GM23248 (cell line): ENCODE data around the gene ATP5F1E.

Source experiments
- EZH2 ChIP-seq: fragments of 200-600 bp; sonication (generic); IDR thresholded peaks from 2 replicates; pipeline ENCODE4 v1.6.1; 2018; ENCODE audit warnings: antibody characterized with exemption, mild to moderate bottlenecking; ENCODE audit not compliant: insufficient read depth, poor library complexity, severe bottlenecking
- EZH2phosphoT487 ChIP-seq: fragments of 200-600 bp; sonication (generic); IDR thresholded peaks from 2 replicates; pipeline ENCODE4 v1.6.1; 2018; ENCODE audit warnings: antibody characterized with exemption, moderate library complexity, mild to moderate bottlenecking, low read depth; ENCODE audit not compliant: insufficient read depth

- TF ChIP-seq EZH2 (no peak), EZH2phosphoT487 (no peak)
These were observed 18.3 kb upstream of the ATP5F1E start for GRCh38 chr20:59050437-59050836.
